GM21619 (cell line): ENCODE data around the gene SEPTIN14.
"Not testable (repeated sequence)": the region's sequence is repeated elsewhere in the genome, so short reads cannot be mapped to it uniquely, and the experiment has no call there.

Experiments
- ATAC-seq: cut with Tn5 transposase; IDR thresholded peaks from one replicate; pipeline ENCODE4 v1.9.1; 2021; ENCODE audit not compliant: unreplicated experiment

SEPTIN14 gene

DNA sequence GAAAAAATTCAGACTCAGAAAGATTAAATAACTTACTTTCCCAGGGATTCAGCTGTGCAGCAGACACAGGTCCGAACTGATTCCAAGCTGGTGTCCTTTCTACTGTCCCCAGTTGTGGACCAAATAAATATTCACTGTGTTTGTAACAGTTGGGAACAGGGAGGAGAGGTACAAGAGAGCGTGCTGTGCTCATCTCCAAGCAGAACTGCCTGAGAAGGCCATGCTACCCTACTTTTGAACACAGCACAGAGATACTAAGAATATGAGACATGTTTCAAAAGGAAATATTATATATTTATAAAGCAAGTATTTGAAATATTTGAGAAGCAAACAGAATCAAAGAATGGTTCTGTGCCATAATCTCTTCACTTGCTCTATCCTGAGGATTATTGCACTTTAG lies at the start of gene SEPTIN14:
Gene SEPTIN14 (minus strand): TSS at position 101 of the 400 bp plus-strand sequence. CDS start 756 bp downstream, outside the sequence.
- not testable (repeated sequence) for ATAC-seq

DNA sequence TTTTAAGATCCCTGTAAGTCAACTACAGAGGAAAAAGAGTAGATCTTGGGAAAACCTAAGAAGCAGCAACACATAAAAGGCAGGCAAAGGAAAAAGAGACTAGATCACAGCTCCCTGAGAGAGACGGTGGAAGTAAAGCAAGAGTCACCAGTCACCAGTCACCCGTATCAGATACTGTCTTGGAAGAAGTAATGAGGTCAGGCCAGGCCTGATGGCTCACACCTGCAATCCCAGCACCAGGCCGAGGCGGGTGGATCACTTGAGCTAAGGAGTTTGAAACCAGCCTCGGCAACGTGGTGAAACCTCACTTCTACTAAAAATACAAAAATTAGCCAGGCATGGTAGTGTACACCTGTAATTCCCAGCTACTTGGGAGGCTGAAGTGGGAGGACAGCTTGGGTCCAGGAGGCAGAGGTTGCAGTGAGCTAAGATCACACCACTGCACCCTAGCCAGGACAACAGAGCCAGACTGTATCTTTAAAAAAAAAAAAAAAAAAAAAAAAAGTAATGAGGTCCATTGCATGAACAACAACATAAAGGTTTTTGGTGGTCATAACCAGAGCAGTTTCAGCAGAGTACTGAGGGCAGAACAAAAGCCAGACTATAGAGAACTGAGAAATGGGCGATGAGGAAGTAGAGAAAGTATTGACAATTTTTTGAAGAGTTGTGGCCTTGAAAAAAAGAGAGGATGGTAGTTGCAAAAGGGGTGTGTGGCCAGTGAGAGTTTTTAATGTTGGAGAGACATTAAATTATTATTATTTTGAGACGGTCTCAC lies 41.6 kb upstream of the SEPTIN14 start:
- ATAC-seq = peak; percentile 90

DNA sequence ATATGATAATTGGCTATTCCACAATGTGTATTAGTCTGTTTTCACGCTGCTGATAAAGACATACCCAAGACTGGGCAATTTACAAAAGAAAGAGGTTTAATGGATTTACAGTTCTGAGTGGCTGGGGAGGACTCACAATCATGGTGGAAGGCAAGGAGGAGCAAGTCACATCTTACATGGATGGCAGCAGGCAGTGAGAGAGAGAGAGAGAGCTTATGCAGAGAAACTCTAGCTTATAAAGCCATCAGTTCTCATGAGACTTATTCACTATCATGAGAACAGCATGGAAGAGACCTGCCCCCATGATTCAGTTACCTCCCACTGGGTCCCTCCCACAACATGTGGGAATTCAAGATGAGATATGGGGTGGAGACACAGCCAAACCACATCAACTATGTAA lies 38.5 kb upstream of the SEPTIN14 start:
- ATAC-seq = not testable (repeated sequence)

DNA sequence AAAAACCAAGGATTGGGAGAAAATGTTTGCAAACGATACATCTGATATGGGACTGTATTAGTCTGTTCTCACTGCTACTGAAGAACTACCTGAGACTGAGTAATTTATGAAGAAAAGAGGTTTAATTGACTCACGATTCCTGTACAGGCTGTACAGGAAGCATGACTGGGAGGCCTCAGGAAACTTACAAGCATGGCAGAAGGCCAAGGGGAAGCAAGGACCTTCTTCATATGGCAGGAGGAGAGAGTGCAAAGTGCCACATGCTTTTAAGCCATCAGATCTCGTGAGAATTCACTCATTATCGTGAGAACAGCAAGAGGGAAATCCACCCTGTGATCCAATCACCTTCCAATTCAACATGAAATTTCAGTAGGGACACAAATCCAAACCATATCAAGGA lies 35.7 kb upstream of the SEPTIN14 start:
- ATAC-seq = no peak

DNA sequence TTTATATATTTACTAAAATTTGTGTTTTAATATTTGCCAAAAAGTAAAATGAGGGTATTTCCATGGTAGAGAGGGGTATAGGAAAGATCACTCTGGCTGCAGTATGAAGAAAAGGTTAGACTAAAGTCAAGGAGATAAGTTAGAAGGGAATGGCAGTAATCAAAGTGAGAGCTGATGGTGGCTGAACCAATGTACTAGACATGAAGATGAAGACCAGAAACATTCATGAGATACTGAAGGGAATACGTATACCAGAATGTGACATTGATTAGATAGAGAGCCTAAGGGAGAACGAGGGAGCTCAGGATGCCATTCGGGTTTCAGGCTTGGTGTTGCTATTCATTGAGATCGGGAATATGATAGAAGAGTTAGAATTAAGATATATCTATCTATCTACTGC lies 32.5 kb upstream of the SEPTIN14 start:
- ATAC-seq = no peak

DNA sequence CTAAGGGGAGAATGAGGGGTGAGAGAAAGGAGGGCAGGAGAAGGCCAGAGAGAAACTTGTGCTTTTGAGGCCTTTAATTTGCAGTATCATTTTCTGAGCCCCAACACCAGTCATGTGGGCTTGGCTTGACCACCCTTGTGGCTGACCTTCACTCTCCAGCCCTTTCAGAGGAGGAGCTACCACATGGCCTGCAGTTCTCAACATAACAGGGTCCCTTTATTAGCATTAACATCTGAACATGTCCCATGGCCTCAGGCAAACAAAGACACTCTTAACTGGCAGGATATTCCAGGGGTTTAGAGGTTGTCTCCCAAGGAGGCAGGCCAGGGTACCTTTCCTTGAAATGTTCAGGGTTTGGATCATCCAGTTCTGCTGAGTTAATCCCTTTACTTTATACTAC lies 31.4 kb upstream of the SEPTIN14 start:
- no peak for ATAC-seq

DNA sequence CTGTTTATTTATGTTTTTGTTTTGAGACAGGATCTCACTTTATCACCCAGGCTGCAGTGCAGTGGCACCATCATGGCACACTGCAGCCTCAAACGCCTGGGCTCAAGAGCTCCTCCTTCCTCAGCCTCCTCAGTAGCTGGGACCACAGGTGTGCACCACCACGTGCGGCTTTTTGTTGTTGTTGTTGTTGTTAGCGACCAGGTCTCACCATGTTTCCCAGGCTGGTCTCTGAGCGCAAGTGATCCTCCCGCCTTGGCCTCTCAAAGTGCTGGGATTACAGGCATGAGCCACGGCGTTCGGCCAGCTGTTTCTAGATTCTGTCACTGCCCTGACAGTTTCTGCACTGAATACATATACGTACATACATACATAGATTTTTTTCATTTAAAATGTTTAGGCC lies 25.8 kb upstream of the SEPTIN14 start:
- not testable (repeated sequence) for ATAC-seq

DNA sequence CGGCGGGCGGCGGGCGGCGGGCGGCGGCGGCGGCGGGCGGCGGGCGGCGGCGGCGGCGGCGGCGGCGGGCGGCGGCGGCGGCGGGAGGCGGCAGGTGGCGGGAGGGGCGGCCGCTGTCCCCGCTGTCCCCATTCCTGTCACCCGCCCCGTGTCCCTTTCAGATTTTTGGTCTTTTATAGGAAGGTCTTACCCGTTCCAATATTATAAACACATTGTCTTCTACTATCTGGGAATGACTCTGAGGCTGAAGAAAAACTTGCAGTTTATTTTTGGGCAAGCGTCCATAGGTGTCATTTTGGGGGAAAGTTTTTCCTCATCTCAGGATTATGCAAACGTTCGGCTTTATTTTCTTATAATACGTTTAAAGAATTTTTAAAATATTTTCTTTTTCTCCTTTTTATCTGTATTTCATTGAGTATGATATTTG lies 25.3 kb upstream of the SEPTIN14 start:
- no peak for ATAC-seq

DNA sequence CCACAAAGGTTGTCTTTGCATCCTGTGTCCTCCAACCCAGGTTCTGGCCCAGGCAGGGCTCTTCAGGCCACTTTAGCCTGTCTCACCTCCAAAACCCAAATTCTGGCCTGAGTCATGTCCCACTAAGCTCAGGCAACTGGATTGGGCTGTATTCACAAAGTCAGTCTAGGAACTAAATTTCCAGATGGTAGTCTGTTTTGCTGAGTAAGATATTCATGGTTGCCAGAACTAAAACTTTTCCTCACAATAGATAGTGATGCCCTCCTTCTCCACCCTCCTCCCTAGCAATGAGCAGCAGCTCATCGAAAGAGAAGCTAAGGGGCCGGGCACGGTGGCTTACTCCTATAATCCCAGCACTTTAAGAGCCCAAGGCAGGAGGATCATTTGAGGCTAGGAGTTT lies 21.8 kb upstream of the SEPTIN14 start:
- no peak for ATAC-seq

DNA sequence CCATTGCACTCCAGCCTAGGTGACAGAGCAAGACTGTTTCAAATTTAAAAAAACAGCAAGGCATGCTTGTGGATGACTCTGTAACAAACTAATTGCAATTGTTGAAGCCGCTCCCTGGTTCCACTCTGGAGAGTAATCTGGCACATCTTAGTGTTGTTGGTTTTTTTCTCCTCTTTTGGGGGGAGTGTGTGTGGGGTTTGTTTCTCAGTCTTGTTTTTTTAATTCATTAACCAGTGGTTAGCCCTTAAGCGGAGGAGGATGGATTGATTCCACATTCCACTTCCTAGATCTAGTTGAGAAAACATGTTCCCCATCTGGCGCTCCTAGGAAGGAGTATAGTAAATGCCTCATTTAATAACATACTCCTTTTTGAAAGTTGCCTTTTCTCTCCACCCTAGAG lies 16.1 kb upstream of the SEPTIN14 start:
- no peak for ATAC-seq

DNA sequence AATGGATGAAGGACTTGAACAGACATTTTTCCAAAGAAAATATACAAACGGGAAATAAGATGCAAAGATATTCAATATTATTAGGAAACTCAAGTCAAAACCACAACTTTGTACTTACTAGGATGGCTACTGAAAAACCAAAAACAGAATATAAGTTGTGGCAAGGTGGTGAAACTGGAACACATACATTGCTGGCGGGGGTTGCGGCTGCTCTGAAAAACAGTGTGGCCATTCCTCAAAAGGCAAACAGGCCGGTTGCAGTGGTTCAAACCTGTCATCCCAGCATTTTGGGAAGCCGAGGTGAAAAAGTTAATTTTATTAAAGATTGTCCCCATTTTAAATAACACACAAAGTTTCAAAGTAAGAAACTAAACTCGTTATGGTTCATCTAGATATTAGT lies 14.8 kb upstream of the SEPTIN14 start:
- ATAC-seq = no peak

DNA sequence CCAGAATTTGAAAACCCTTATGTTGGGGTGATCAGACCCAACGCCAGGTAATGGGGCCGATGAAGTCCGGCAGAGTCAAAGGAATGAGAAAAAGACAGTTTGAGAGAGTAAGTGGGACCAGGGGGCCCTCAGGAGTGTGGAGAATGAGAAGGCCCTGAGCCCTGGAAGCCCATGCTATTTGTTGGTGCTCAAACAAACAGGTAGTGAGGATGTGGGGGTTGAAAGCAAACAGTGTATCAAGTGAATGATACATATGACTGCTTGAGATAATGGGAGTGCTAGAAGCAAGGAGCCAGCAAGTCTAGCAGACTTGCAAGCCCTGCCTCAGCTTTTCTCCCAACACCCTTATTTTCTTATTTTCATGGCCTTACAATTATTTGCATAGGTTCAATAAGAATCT lies 11.2 kb upstream of the SEPTIN14 start:
- no peak for ATAC-seq

DNA sequence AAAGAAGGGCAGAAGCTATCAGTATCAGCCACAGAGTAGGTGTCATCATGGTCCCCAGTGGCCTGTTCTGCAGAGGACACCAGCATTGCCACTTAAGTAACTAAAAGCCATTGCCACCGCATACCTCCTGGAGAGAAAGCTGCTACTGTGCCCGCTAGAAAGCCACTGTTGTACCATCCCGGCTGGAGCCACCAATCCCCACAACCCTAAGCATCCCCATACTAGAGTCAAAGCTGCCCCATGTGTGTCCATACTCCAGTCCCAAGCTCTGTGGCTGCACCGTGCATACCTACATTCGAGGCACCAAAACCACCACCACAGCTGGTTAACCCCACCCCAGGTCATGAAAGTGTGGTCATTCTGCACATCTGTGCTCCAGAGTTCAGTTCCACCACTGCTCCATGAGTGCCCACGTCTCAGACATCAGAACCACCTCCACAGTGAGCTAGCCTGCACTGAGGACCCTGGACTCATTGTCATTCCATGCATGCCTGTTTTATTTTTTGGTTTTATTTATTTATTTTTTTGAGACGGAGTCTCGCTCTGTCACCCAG lies 9.5 kb upstream of the SEPTIN14 start:
- ATAC-seq = no peak

DNA sequence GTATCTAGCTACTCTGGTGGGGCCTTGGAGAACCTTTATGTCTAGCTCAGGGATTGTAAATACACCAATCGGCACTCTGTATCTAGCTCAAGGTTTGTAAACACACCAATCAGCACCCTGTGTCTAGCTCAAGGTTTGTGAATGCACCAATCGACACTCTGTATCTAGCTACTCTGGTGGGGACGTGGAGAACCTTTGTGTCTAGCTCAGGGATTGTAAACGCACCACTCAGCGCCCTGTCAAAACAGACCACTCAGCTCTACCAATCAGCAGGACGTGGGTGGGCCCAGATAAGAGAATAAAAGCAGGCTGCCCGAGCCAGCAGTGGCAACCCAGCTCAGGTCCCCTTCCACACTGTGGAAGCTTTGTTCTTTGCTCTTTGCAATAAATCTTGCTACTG lies 6.4 kb upstream of the SEPTIN14 start:
- ATAC-seq = not testable (repeated sequence)

DNA sequence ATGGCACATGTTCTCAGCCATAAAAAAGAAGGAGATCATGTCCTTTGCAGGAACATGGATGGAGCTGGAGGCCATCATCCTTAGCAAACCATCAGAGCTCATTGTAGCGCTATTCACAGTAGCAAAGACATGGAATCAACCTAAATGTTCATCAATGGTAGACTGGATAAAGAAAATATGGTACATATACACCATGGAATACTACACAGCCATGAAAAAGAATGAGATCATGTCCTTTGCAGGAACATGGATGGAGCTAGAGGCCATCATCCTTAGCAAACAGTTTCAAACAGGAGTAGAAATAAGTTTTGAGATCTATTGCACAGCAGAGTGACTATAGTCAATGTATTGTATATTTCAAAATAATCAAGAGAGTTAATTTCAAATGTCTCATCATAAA lies 17.4 kb downstream of the SEPTIN14 start:
- not testable (repeated sequence) for ATAC-seq

DNA sequence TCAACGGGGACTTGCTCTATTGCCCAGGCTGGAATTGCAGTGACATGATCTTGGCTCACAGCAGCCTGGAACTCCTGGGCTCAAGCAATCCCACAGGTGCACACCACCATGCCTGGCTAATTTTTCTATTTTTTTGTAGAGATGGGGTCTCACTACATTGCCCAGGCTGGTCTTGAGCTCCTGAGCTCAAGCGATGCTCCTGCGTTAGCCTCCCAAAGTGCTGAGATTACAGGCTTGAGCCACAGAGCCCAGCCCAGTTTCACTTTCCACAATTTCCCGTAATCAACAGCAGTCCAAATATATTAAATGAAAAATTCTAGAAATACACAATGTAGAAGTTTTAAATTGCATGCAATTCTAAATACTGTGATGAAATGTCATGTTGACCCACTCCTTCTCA lies 24.0 kb downstream of the SEPTIN14 start:
- ATAC-seq = no peak

DNA sequence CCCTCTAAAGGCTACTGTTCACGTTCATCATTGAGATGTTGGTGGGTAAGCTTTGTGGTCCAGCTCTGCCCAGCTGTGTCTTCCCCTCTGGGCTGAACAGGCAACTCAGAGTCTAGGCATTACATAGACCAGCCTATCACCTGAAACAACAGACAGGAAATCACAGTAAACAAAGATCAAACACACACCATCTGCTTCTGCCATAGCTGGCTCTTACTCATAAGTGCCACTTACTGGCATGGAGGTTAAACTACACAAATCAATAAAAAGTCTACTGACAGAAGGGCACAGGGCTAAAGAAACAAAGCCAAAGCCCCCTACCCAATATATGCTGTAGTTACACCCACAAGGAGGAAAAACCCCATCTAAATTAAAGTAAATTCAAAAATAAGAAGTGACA lies 35.0 kb downstream of the SEPTIN14 start:
- ATAC-seq = no peak

DNA sequence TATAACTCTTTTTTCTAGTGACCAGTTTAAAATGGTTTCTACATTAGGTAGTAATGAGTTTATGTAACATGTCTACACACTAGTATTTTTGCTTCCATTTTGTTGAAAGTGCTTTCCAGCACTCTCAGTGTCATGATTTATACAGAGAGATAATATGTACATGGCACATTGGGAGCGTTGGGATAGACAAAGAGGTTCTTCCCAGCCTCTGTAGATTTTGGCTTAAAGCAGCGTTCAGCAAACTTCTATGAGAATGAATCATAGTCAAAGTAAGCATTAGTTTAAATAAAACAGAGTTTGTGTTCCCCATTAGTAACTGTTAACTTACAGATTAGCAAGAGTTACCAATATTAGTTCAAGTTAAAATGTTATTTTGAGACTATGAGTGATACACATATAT lies 43.9 kb downstream of the SEPTIN14 start:
- ATAC-seq = no peak

DNA sequence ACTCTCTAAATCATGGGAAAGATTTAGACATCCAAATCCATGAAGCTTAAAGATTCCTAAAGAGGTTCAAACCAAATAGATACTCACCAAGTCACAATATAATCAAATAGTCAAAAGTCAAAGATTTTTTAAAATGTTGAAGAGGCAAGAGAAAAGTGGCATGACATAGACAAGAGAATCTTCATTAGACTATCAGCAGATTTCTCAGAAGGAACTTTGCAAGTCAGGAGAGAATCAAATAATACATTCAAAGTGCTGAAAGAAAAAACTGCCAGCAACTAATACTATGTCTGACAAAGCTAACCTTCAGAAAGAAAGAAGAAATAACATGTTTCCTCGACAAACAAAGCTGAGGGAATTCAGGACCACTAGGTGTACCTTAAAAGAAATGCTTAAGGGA lies 65.3 kb downstream of the SEPTIN14 start:
- ATAC-seq = not testable (repeated sequence)

DNA sequence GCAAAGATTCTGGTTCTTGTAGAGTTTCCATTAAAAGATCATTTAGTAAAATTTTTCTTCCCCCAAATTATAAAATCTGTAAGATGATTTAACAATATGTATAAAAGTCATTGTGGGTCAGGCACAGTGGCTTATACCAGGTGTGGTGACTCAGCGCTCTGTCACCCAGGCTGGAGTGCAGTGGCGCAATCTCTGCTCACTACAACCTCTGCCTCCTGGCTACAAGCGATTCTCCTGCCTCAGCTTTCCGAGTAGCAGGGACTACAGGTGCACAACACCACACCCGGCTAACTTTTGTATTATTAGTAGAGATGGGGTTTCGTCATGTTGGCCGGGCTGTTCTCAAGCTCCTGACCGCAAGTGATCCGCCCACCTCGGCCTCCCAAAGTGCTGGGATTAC lies 68.0 kb downstream of the SEPTIN14 start:
- no peak for ATAC-seq

DNA sequence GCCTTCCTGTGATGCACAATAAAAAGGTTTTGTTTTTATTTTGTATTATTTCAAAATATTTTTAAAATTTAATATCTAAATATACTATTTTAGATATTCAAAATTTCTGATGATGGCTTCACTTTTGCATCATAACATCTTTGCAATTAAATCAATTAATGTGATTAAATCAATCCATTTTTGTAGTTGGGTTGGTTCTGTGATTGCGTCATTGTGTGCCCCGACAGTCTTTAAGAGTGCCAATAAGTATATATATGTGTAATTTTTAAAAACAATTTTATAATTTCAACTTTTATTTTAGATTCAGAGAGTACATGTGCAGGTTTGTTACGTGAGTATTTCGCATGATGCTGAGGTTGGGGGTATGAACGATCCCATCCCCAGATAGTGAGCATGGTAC lies 70.5 kb downstream of the SEPTIN14 start:
- ATAC-seq = no peak

DNA sequence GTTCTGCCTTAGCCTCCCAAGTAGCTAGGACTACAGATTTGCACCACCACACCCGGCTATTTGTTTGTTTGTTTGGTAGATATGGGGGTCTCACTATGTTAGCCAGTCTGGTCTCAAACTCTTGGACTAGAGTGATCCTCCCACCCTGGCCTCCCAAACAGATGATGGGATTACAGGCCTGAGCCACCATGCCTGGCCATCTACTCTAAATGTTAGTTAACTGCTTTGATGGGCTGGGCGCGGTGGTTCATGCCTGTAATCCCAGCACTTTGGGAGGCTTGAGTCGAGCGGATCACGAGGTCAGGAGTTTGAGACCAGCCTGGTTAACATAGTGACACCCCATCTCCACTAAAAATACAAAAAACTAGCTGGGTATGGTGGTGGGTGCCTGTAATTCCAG lies 74.8 kb downstream of the SEPTIN14 start:
- ATAC-seq = no peak

DNA sequence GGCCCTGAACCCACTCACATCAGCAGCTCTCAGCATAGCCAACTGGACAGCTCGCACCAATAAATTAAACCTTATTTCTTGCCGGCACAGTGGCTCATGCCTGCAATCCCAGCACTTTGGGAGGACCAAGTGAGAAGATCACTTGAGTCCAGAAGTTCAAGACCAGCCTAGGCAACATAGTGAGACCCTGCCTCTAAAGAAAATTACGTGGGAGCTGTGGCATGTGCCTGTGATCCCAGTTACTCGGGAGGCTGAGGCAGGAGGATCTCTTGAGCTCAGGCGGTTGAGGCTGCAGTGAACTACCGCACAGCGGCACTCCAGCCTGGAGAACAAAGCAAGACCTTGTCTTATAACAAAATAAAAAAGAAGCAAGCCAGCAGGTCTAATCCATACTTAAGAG lies 75.7 kb downstream of the SEPTIN14 start:
- no peak for ATAC-seq
